SK-N-SH treated with all-trans-retinoic acid at 6 μM for 48 hours (cell line): ENCODE data around the gene RETREG1.

ENCODE experiments used
- ATAC-seq: fragments of 200-7000 bp; cut with Tn5 transposase; 3 replicates; pipeline ENCODE4 v1.9.1; 2020; ENCODE audit warnings: mild to moderate bottlenecking, moderate library complexity
- ARNTL ChIP-seq: fragments of 450-650 bp; formaldehyde crosslinking; IDR thresholded peaks from 2 replicates; pipeline ENCODE4 v1.5.0; 2020; ENCODE audit warnings: low read depth, mild to moderate bottlenecking, moderate library complexity, borderline replicate concordance
- CSDC2 ChIP-seq: fragments of 250-450 bp; sonication (Bioruptor Pico); IDR thresholded peaks from 2 replicates; pipeline ENCODE4 v1.5.0; 2020; ENCODE audit warnings: mild to moderate bottlenecking, moderate library complexity
- ESRRG ChIP-seq: fragments of 250-450 bp; sonication (Bioruptor Pico); IDR thresholded peaks from 2 replicates; pipeline ENCODE4 v1.6.1; 2021; ENCODE audit warnings: mild to moderate bottlenecking
- GLIS3 ChIP-seq: fragments of 250-450 bp; sonication (Bioruptor Pico); IDR thresholded peaks from 2 replicates; pipeline ENCODE4 v1.5.0; 2020; ENCODE audit warnings: mild to moderate bottlenecking, moderate library complexity
- ISL1 ChIP-seq: fragments of 250-450 bp; sonication (Bioruptor Pico); IDR thresholded peaks from 2 replicates; pipeline ENCODE4 v2.1.2; 2022; ENCODE audit warnings: mild to moderate bottlenecking, moderate library complexity
- OSR1 ChIP-seq: fragments of 250-450 bp; sonication (Bioruptor Pico); IDR thresholded peaks from 2 replicates; pipeline ENCODE4 v1.8.0; 2022; ENCODE audit warnings: moderate library complexity, mild to moderate bottlenecking, inconsistent platforms
- PATZ1 ChIP-seq: fragments of 250-450 bp; sonication (Bioruptor Pico); IDR thresholded peaks from 2 replicates; pipeline ENCODE4 v1.8.0; 2020; ENCODE audit warnings: mild to moderate bottlenecking, moderate library complexity, borderline replicate concordance
- PPARA ChIP-seq: fragments of 250-450 bp; sonication (Bioruptor Pico); IDR thresholded peaks from 2 replicates; pipeline ENCODE4 v1.5.0; 2020; ENCODE audit warnings: mild to moderate bottlenecking, borderline replicate concordance
- RARB ChIP-seq: fragments of 250-450 bp; sonication (Bioruptor Pico); IDR thresholded peaks from 2 replicates; pipeline ENCODE4 v1.8.0; 2021; ENCODE audit warnings: mild to moderate bottlenecking, moderate library complexity
- SNAI2 ChIP-seq: fragments of 250-450 bp; sonication (Bioruptor Pico); IDR thresholded peaks from 2 replicates; pipeline ENCODE4 v1.5.0; 2020; ENCODE audit warnings: mild to moderate bottlenecking, moderate library complexity
- TOX ChIP-seq: fragments of 250-450 bp; sonication (Bioruptor Pico); IDR thresholded peaks from 2 replicates; pipeline ENCODE4 v1.8.0; 2021; ENCODE audit warnings: mild to moderate bottlenecking, moderate library complexity, borderline replicate concordance
- TSHZ2 ChIP-seq: fragments of 250-450 bp; sonication (Bioruptor Pico); IDR thresholded peaks from 2 replicates; pipeline ENCODE4 v1.5.0; 2020; ENCODE audit warnings: mild to moderate bottlenecking, moderate library complexity
- ZC3H10 ChIP-seq: fragments of 250-450 bp; sonication (Bioruptor Pico); IDR thresholded peaks from 2 replicates; pipeline ENCODE4 v1.5.1; 2021; ENCODE audit warnings: mild to moderate bottlenecking, moderate library complexity
- ZFP30 ChIP-seq: fragments of 450-650 bp; formaldehyde crosslinking; IDR thresholded peaks from 2 replicates; pipeline ENCODE4 v1.5.0; 2022; ENCODE audit warnings: mild to moderate bottlenecking, moderate library complexity
- ZNF8 ChIP-seq: fragments of 450-650 bp; formaldehyde crosslinking; IDR thresholded peaks from 2 replicates; pipeline ENCODE4 v1.5.0; 2020; ENCODE audit warnings: mild to moderate bottlenecking, moderate library complexity
- TF ChIP-seq, protein P1 (sequence below): fragments of 250-450 bp; sonication (Bioruptor Pico); IDR thresholded peaks from 2 replicates; pipeline ENCODE4 v1.5.1; 2020; ENCODE audit warnings: low read depth, mild to moderate bottlenecking, moderate library complexity
- TF ChIP-seq, protein P2 (sequence below): fragments of 250-450 bp; sonication (Bioruptor Pico); IDR thresholded peaks from 2 replicates; pipeline ENCODE4 v1.8.0; 2021; ENCODE audit warnings: low read depth, mild to moderate bottlenecking, moderate library complexity, borderline replicate concordance

Gene RETREG1

GRCh38 chr5:16579142-16579847 lies 37.5 kb downstream of the RETREG1 start:
- ATAC-seq = no peak
- TF ChIP-seq, protein P1, sequence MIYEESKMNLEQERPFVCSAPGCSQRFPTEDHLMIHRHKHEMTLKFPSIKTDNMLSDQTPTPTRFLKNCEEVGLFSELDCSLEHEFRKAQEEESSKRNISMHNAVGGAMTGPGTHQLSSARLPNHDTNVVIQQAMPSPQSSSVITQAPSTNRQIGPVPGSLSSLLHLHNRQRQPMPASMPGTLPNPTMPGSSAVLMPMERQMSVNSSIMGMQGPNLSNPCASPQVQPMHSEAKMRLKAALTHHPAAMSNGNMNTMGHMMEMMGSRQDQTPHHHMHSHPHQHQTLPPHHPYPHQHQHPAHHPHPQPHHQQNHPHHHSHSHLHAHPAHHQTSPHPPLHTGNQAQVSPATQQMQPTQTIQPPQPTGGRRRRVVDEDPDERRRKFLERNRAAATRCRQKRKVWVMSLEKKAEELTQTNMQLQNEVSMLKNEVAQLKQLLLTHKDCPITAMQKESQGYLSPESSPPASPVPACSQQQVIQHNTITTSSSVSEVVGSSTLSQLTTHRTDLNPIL (CRISPR knock-in tag) = no peak
- TF ChIP-seq ISL1 (CRISPR knock-in tag) = no peak
- TF ChIP-seq CSDC2 (CRISPR knock-in tag) = no peak
- no peak for TF ChIP-seq TOX (CRISPR knock-in tag)
- no peak for TF ChIP-seq PATZ1 (CRISPR knock-in tag)
- TF ChIP-seq, all 23 proteins: peak for 0

GRCh38 chr5:16578474-16578883 lies 38.3 kb downstream of the RETREG1 start:
- TF ChIP-seq RARB (CRISPR knock-in tag) (no peak), TSHZ2 (CRISPR knock-in tag) (no peak), PATZ1 (CRISPR knock-in tag) (no peak), TOX (CRISPR knock-in tag) (no peak), SNAI2 (CRISPR knock-in tag) (no peak), PPARA (CRISPR knock-in tag) (no peak)
- TF ChIP-seq, all 23 proteins: peak for 0

GRCh38 chr5:16577677-16578076 lies 39.1 kb downstream of the RETREG1 start:
- no peak for TF ChIP-seq RARB (CRISPR knock-in tag)
- TF ChIP-seq OSR1 (CRISPR knock-in tag) = no peak
- TF ChIP-seq GLIS3 (CRISPR knock-in tag) = no peak
- TF ChIP-seq ARNTL (CRISPR knock-in tag) = no peak
- no peak for TF ChIP-seq ZC3H10
- TF ChIP-seq PPARA (CRISPR knock-in tag) = no peak
- TF ChIP-seq SNAI2 (CRISPR knock-in tag) = no peak
- TF ChIP-seq ESRRG (CRISPR knock-in tag) = no peak
- TF ChIP-seq ZNF8 = no peak
- no peak for TF ChIP-seq ZFP30 (CRISPR knock-in tag)
- no peak for TF ChIP-seq CSDC2 (CRISPR knock-in tag)
- TF ChIP-seq ISL1 (CRISPR knock-in tag) = no peak
- TF ChIP-seq, protein P2, sequence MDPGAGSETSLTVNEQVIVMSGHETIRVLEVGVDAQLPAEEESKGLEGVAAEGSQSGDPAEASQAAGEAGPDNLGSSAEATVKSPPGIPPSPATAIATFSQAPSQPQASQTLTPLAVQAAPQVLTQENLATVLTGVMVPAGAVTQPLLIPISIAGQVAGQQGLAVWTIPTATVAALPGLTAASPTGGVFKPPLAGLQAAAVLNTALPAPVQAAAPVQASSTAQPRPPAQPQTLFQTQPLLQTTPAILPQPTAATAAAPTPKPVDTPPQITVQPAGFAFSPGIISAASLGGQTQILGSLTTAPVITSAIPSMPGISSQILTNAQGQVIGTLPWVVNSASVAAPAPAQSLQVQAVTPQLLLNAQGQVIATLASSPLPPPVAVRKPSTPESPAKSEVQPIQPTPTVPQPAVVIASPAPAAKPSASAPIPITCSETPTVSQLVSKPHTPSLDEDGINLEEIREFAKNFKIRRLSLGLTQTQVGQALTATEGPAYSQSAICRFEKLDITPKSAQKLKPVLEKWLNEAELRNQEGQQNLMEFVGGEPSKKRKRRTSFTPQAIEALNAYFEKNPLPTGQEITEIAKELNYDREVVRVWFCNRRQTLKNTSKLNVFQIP (CRISPR knock-in tag) = no peak
- TF ChIP-seq, all 23 proteins: peak for 0
- ATAC-seq = no peak

More at GRCh38 chr5:16578474-16578883, 38.3 kb downstream of the RETREG1 start:
- ATAC-seq = no peak
